ENCODE results near the gene TAPBPL. TPM values are rescaled to one million over a fixed set of nuclear protein-coding genes. Genes with fewer than 3 reads are reported as not detected.

Gene TAPBPL
- total and polyA plus RNA-seq, 2 of the 4 experiments (the other 2 are of a cell fraction): 3.4 to 12.1 TPM

GRCh38 chr12:6463858-6464257 is 12.0 kb downstream of the TAPBPL start:
- peaks cover 4% of the 10 kb centered on the region; the same call in 1 of the 2 replicates for H3K9me1 ChIP-seq (ENCODE audit: insufficient read depth, low read length)
- no peak overlapping the region for H3K23ac ChIP-seq (ENCODE audit: low read depth, low read length)
- peaks cover 51% of the 10 kb centered on the region for H3K36me3 ChIP-seq (ENCODE audit: control insufficient read depth, insufficient read depth, low read length)
- in situ Hi-C loops (cut with MboI; ENCODE audit: low sequenced_read_pairs): loop anchor here (5.0 to 25.0 kb wide), 4 partner anchors 42 to 402 kb away; no protein-coding TSS in a partner anchor
- H3K14ac ChIP-seq (replicated peaks; ENCODE audit: low read depth, low read length): no peak overlapping the region
- no peak overlapping the region for H2BK15ac ChIP-seq (ENCODE audit: low read depth, low read length)
- ChIA-PET POLR2A (ENCODE audit: unreplicated experiment) (interaction anchor here (0.6 kb wide), 1 partner anchor 14 kb away, joined by 3 read pairs; no protein-coding TSS in a partner anchor), CTCF (no interaction called here)
- H2AK5ac ChIP-seq (ENCODE audit: low read depth, low read length): no peak overlapping the region
- no peak overlapping the region for H2BK5ac ChIP-seq (ENCODE audit: low read depth, low read length, poor library complexity, severe bottlenecking)
- H3K4ac ChIP-seq (ENCODE audit: low read depth, low read length): no peak overlapping the region
- H4K91ac ChIP-seq (ENCODE audit: insufficient read depth, low read depth, low read length): no peak overlapping the region
- no peaks in the 10 kb centered on the region for H3K27me3 ChIP-seq (ENCODE audit: control insufficient read depth, insufficient read depth, low read length)
- intact Hi-C loops (cut with micrococcal nuclease): loop anchor here (2.0 kb wide), 1 partner anchor 33 kb away; no protein-coding TSS in a partner anchor
- H3K56ac ChIP-seq (ENCODE audit: extremely low read depth, insufficient read depth, low read length): no peak overlapping the region
- H4K5ac ChIP-seq (ENCODE audit: low read depth, low read length): no peak overlapping the region
- no peak overlapping the region for H2BK120ac ChIP-seq (ENCODE audit: low read depth, low read length)
- DNase-seq (no peak), ATAC-seq (ENCODE audit: low read depth) (no peak)
- peaks cover 12 to 29% of the 10 kb centered on the region in 2 experiments; a peak in 3 of 4 replicates for H3K79me1 ChIP-seq (ENCODE audit: low read depth in 1 of 2, low read length in 2 of 2)
- WGBS, 2 experiments (ENCODE audit: extremely low coverage in 2 of 2, insufficient read length in 1 of 2): no CpG with 5 or more reads among the region's 6 CpGs
- H3K4me1 ChIP-seq (ENCODE audit: control insufficient read depth, insufficient read depth, low read length): no peaks in the 10 kb centered on the region; the same call in 1 of the 2 replicates
- no peak overlapping the region for H2BK20ac ChIP-seq (ENCODE audit: low read depth, low read length)
- H3K9me3 ChIP-seq (ENCODE audit: control insufficient read depth, insufficient read depth, low read length): no peaks in the 10 kb centered on the region
- dilution Hi-C loops (cut with HindIII; ENCODE audit: low sequenced_read_pairs, unreplicated experiment): no loop called here
- no peak overlapping the region for H2AK9ac ChIP-seq (replicated peaks; ENCODE audit: low read depth, low read length, poor library complexity)
- no peak overlapping the region for H3K18ac ChIP-seq (ENCODE audit: low read depth, low read length)
- no peak overlapping the region for H3K4me2 ChIP-seq (ENCODE audit: low read depth, low read length)
- no peak for TF ChIP-seq FOS (IDR thresholded peaks at IDR 0.05; ENCODE audit: low read depth, low read length)
- TF ChIP-seq CEBPB (IDR thresholded peaks at IDR 0.05; ENCODE audit: low read depth, low read length): no peak
- TF ChIP-seq RCOR1 (IDR thresholded peaks at IDR 0.05; ENCODE audit: insufficient replicate concordance, low read length): no peak
- no peak for TF ChIP-seq CHD1 (IDR thresholded peaks at IDR 0.05; ENCODE audit: low read depth, low read length)
- TF ChIP-seq MXI1 (IDR thresholded peaks at IDR 0.05; ENCODE audit: borderline replicate concordance, low read depth, low read length): no peak
- TF ChIP-seq ELK1 (IDR thresholded peaks at IDR 0.05; ENCODE audit: borderline replicate concordance, low read depth, low read length): no peak
- no peak for TF ChIP-seq BHLHE40 (IDR thresholded peaks at IDR 0.05; ENCODE audit: low read depth, low read length)
- TF ChIP-seq NFE2L2 (IDR thresholded peaks at IDR 0.05; ENCODE audit: low read depth, low read length): no peak
- TF ChIP-seq POLR2A (IDR thresholded peaks at IDR 0.05; ENCODE audit: low read depth, low read length): no peak
- TF ChIP-seq MAZ (IDR thresholded peaks at IDR 0.05; ENCODE audit: borderline replicate concordance, low read depth, low read length): no peak
- no peak for TF ChIP-seq RAD21 (IDR thresholded peaks at IDR 0.05; ENCODE audit: low read length)
- TF ChIP-seq MAFK (IDR thresholded peaks at IDR 0.05; ENCODE audit: low read depth, low read length): no peak
- no peak for TF ChIP-seq CTCF (conservative IDR thresholded peaks at IDR 0.05; ENCODE audit: low read depth, low read length)
- no peak for TF ChIP-seq SMC3 (IDR thresholded peaks at IDR 0.05; ENCODE audit: low read depth, low read length)
- TF ChIP-seq USF2 (IDR thresholded peaks at IDR 0.05; ENCODE audit: low read depth, low read length): no peak
- TF ChIP-seq RFX5 (IDR thresholded peaks at IDR 0.05; ENCODE audit: low read depth, low read length): no peak
- H3K27ac ChIP-seq (ENCODE audit: insufficient read depth, low read length): no peak overlapping the region; the same call in 1 of the 2 replicates
- no peak overlapping the region for H2AFZ ChIP-seq (replicated peaks; ENCODE audit: low read length, poor library complexity)
- H4K20me1 ChIP-seq (ENCODE audit: insufficient read depth, low read length): peaks cover 5% of the 10 kb centered on the region; the same call in 1 of the 2 replicates
- no peak overlapping the region for H3K9ac ChIP-seq (ENCODE audit: low read depth, low read length)
- no TSS peak for BruUV-seq (replicated peaks)
- H3K4me3 ChIP-seq (ENCODE audit: insufficient read depth, low read depth, low read length): no peak overlapping the region
- no peak overlapping the region for H4K8ac ChIP-seq (ENCODE audit: low read depth in 2 of 2, low read length in 2 of 2)
